Stimulated activated CD8-positive, alpha-beta memory T cell treated with anti-CD3 and anti-CD28 coated beads, Interleukin-7, amount 100 ng/mL, for 4 hours (primary cell): Measurements from ENCODE around the gene PARD3B.

Experiments used
- DNase-seq, 2 donors: peaks; one replicate each; pipeline ENCODE4 v3.0.0-alpha.2; 2020; ENCODE audit warnings: low read depth in 2 of 2

The PARD3B gene

DNA sequence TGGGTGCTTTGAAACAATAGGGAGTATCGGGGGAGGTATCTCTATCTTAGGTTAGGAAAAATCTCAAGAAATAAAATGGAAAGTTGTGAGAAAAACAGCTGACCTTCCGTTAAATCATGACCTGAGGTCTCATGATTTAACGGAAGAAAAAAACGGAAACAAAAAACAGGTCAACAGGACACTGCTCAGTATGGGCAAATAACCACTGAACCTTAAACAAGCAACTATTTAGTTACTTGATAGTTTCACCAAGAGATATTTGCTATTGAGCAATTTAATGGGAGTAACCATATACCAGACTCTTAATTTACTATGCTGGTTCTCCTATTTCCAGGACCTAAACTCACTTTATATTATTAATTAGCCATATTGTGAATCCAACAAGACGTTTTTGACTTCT is 150.8 kb downstream of the PARD3B start:
- DNase-seq = no peak

DNA sequence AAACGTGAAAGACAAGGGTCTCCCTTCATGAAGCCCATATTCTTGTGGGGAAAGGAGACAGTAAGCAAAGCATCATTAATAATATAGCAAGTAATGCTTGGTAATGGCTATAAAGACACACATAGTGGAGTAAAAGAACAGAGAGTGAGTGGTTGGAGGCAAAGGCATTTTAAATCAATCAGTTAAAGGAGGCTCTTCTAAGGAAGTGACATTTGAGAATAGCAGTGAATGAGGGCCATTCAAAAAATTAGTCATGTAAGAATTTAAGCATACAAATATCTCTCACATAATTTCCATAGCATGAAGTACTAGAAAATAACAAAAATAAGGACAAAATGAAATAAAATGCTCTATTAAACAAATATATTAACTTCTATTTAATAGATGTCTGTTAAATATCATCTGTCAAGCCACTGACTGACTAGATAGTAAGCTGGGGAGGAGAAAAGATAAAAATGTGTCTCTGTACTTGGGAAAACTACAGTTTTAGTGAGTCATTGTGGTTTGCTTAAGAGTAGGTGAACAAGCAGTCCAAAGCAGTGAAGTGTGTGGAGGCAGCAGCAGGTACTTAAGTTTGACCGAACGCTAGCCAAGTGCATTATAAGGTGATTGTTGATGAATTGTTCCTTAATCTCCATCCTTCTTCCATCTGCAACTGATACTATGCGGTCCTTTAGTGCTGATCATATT is 160.1 kb downstream of the PARD3B start:
- DNase-seq = no peak

DNA sequence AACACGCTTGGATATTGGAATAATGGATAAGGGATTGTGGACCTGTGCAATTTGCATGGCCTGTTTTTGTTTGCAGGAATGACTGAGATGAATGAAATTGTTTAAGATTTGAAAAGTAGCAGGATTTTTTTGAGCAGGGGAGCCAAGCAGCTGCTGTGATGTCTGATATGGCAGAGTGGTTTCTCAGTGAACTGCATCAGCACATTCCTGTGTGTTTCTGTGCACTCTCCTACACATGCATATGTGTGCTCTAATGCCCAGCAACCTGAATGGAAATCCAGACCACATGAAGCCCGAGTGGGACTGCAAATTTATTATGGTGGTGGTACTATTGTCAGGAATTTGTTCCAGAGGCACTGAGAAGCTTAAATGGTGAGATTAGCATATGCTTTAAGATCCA is 161.7 kb downstream of the PARD3B start:
- DNase-seq = no peak

DNA sequence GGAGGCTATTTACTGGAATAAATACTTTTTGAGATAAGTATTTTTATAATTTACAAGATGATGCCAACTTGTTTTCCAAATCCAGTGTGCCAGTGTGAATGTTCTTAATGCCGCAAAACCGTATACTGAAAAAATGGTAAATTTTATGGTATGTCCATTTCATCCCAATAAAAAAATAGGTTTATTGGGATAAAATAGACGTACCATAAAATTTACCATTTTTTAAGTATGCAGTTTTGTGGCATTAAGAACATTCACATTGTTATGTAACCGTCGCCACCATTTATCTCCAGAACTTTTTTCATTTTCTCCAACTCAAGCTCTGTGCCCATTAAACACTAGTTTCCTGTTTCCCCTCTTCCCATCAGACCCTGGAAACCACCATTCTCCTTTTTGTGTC is 167.9 kb downstream of the PARD3B start:
- DNase-seq = no peak

DNA sequence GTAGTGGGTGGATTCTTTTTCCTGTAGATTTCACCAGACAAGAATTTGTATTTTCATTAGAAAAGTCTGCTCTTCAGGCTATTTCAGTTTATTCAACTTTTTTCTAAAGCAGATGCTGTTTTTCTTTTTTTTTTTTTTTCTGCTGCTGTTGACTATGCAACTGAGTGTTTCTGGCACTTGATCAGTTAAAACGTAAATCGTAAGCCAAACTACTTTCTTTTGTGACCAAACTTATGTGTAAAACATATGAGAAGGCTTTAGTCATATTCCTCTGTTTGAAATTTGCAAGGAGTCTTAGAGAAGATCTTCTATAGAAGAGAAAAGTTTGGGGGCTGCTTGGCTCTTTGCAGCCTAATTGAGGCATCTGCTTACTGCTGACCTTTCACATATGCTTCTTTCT is 170.1 kb downstream of the PARD3B start:
- no peak for DNase-seq

DNA sequence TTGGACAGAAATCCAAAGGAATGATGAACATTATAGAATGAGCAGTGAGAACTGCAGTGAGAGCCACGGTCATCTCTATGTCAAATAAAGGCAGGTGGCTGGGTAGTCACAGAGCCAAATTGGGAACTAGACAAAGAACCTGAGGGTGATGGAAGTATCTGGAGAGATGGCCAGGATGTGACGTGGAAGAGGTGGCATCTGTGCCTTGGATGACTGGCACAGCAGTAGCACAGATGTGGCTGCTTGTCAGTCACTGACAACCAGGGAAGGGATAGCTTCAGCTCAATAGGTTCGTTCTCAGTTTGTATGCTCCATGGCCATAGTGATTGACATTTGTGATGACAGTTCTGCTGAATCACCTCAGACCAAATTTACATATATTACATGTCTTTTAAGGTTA is 172.3 kb downstream of the PARD3B start:
- no peak for DNase-seq

DNA sequence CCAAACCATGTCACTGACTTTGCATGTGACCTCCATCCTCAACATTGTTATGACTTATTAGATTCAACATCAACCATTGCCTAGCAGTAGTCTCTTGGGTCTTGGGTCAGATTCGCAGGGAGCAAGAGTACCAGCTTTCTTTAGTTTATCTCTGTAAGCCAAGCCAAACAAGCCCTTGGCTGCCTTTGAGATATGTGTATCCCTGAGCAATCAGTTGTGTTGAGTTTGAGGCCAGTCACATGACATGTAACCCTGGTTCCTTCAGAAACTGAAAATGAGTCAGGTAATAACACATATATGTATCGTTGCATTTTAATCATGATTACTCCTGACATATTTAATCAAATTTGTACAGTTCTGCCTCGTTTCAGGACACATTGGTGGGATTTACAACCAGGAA is 173.3 kb downstream of the PARD3B start:
- no peak for DNase-seq

DNA sequence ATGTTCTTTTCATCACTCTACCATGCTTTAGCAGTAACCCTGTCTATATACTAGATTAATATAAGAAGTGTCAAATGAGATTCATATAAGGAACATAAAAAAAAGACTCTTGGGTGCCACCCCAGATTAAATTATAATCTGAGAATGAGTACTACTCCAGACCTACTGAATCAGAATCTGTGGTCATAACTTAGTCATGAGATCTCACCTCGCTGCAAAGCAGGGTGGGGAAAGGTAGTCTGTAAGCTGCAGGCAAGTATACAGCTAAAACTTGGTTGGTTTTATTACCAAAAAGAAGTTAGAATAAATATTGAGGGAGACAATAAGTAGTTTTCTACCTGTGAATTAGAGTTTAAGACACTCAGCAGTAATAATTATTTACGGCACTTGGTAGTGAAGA is 175.6 kb downstream of the PARD3B start:
- no peak for DNase-seq

DNA sequence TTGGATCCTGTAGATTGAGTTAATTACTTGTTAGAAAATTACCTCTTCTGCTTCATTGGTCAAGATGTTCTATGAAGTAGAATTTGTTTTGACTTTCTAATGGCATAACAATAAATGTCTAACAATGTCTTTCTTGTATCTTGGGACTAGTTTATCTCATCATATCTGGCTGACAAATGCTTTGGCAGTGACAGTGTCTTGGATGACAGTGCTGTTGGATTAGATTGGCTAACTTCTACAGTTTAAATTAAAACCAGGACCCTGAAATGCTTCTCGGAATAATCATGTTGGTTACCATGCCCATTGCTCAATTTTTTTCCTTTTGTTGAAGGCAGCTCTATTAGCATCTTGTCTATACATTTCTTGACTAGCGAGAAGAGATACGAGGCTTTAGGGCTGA is 176.9 kb downstream of the PARD3B start:
- no peak for DNase-seq

DNA sequence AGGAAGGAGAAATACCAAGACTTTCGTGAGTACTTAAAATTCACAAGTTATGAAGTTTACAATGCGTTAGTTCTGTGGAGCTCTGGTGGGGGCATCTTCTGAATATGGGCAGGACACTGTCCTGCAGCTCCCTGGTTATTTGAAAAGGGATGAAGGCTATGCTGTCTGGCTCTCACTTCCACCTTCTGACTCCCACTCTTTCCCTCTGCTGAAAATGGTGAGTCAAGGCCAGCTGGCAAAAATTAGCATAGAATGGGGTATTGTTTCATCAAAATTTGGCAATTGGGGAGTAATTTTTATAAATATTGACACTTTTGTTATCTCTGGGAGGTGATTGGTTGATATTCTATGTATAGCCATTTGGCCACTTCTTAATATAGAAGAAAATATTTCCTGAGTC is 177.4 kb downstream of the PARD3B start:
- DNase-seq = no peak

DNA sequence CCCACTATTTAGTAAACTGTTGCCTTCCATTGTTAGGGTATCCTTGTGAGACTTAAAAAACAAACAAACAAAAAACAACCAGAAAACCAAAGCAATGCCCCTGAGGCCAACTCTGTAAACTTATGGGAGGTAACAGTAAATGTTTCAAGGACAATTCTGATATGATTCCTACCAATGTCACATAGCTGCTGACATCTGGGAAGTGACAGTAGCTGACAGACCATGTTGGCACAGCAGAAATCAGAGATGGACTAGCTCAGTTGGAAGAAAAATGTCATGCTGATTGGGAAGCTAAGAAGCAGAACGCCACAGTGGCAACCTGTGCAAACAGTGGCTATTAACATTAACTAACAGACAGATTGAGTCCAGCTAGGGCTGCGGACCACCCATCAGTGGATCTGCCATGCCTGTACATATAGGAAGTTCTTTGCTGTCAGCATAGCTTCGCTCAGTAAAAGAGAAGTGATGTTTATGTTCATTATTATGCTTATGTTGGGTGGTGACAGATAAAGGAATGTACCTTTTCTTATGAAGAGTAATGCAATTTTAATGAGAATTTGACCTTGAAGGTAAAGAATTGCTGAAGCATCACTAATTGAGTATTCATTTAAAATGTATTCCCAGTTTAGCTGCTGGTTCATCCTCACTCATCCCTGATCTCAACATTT is 180.6 kb downstream of the PARD3B start:
- no peak for DNase-seq

DNA sequence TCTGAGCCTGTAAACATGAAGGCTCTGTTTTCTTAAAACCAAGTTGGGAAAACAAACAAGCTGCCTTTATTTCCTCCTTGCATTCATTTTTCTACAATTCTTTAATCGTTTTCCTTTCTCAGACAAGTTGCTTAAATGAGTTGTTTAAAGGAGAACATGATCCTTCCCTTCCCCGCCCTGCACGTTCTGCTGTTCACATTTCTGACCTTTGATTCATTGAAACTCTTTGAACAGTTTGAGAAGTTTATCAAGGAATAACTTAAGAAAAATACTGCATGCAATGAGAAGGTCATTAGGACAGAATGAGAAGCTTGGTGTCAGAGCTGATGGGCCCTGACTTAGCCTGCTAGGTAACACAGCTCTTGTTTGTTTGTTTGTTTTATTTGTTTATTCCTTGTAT is 181.6 kb downstream of the PARD3B start:
- no peak for DNase-seq

DNA sequence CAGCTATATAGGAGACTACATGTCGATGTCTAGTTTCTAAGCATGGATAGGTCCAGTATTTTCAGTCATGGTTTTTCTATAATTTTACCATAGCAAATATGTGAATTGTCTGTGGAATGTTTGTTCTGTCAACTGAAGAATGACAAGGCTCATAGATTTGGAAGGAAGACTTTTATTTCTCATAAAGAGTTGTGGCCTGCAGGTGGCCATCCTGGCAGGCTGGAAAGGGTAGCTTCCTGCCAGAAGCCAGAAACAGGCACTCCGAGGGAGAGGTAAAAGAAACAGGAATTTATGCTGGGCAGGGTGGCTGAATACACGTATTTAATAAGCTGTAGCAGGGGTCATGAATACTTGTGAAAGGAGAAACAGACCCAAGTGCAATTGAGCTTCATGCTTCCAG is 182.1 kb downstream of the PARD3B start:
- no peak for DNase-seq

DNA sequence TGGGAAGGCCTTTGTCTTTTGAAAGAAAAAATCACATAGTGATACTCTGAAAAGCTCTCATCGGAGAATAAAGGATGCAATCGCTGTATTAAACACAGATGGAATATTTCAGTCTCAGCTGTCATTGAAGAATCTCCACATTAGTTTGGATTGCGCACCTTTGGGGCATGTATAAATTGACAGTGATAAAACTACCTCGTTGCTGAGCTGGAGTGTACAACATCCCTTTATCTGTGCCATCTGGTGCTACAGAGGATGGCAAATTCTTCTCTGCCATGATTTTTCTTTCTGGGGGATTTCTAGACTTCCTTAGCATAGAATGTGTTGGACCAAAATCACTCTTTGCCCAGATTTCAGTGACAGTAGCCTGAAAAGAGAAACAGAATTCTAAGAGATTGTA is 185.3 kb downstream of the PARD3B start:
- DNase-seq = no peak

DNA sequence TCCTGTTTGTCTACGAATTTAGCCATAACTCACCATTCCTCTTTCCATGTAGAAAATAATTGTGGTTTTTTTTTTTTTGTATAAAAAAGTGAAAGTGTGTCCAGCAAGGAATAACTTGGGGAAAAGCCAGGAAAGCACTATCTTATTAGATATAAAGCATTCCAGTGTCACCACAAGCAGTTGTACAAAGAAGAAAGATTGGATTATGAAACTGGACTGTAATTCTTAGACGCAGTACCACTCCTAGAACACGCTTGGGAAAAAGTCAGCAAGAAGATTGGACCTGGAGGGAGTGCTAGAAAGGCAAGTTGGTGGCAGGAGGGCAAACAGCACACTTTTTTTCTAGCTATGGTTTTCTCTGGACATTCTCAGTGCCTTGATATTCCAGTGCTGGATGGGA is 186.7 kb downstream of the PARD3B start:
- DNase-seq = no peak

DNA sequence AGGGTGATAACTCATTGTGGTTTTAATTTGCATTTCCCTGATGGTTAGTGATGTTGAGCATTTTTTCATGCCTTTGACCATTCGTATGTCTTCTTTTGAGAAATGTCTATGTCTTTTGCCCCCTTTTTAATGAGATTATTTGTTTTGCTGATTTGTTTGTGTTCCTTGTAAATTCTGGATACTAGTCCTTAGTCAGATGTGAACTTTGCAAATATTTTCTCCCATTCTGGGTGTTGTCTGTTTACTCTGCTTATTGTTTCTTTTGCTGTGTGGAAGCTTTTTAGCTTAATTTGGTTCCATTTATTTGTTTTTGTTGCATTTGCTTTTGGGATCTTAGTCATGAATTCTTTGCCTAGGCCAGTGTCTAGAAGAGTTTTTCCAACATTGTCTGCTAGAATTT is 192.0 kb downstream of the PARD3B start:
- DNase-seq = no peak

DNA sequence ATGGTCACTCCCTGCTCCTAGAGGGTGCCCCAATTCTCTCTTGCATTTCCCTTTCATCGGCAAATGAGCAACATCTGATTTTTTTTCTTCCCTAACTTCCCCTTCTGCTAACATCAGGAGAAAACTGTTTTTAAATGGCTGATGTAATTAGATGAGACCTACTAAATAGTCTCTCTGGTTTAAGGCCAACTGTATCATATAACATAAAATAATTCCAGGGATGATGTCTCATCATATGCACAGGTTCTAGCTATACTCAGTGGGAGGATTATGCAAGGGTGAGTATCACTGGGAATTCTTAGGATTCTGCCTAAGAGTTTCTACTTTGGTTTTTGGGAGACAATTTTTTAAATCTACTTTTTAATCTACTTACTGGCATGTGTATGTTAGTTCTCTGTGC is 193.4 kb downstream of the PARD3B start:
- DNase-seq = no peak

DNA sequence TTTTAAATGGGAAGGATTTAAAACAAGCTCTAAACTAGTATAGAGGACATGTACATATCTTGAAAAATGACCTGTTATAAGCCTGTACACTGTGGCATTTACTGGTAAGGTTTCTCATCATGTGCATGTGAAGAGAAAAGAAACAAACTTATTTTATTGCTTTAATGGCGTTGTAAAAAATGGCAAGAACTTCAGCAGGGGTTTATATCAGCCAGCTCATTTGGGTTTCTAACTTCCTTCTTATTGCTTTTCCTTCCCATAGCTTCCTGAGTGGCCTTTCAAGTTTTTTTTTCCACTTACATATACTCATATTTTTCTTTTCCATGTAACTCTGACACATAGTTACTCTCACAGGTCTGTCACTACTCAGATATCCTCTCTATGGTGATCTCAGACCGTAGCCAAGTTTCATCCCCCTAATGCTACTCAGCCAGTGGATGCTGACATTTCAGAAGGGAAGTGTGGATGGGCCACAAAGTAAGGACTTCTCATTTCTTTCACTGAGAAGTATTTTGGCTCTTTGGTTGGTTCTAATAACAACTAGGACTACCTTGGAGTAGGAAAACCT is 198.2 kb downstream of the PARD3B start:
- DNase-seq = no peak

DNA sequence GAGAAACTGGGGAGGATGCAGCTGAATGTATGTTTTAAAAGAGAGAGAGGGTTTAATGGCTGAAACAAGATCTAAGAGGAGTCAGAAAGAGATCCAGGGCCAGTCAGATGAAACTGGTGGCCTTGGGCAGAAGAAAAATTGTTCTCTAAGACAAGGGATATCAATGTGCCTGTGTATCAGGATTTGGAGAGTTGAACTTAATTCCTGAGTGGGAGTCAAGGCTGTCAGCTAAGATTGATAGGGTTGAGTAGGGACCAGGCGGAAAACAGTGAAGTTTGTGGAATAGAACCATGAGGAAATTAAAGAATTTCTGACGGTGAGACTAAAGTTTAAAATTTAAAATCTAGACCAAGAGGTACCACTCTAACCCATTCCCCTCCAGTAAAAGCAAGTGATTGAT is 199.2 kb downstream of the PARD3B start:
- DNase-seq = no peak

DNA sequence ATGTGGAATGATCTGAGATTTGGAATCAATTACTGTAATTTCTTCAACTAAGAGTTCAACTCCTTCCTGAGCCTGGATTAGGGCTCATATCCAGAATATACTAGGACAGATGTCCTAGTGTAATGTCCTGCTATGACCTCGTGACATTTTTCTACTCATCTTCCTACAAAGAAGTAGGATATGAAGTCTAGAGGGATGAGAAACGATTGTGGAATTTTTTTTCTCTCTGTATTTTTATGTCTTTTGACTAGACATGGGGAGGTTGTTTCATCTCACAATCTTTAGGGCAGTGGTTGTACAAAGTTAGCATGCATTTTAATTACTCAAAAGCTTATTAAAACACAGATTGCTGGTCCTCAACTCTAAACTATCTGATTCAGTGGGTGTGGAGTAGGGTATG is 203.0 kb downstream of the PARD3B start:
- no peak for DNase-seq

DNA sequence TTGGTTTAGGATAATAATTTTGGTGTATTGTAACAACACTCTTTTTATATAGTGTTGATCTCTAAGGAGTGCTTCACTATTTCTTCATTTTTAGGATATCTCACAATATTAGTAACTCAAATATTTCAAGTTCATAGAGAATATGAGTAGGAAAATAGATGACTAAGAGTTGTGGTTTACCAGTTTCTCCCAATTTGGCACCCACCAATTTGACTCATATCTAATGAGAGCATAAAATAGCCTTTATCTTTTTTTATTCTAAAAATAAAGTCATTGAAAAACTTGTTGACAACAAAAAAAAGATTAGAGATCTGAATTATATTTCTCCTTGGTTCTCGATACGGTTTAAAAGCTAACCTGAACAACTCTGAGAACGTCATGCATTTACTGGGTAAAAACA is 204.0 kb downstream of the PARD3B start:
- DNase-seq = no peak

DNA sequence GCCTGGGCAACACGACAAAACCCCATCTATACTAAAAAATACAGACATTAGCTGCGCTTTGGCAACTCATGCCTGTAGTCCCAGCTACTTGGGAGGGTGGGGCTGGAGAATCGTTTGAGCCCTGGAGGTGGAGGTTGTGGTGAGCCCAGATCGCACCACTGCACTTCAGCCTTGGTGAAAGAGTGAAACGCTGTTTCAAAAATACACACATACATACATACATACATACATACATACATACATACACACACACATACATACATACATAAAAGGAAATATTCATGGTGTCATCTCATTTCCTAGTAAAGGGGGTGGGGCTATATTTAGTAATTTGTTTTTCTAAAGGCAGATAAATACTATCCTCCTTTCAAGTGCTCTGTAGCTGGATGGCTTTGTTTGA is 205.1 kb downstream of the PARD3B start:
- no peak for DNase-seq

DNA sequence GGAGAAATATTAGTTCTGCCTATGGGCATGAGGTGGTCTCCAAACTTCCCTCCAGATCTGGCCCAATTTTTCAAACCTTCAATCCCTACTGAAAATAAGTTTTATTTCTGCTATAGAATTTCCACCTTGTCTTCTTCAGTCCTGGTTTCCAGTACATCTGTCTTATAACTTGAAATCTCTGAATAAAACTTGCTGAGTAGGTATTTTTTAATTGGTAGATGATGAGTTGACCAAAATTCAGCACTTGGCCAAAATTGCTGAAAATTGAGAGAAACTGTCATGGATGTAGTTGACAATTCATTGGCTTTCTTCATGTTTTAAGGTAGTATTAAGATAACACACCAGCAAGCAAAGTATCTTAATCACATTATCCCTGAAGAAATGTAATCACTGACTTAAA is 206.2 kb downstream of the PARD3B start:
- DNase-seq = no peak

DNA sequence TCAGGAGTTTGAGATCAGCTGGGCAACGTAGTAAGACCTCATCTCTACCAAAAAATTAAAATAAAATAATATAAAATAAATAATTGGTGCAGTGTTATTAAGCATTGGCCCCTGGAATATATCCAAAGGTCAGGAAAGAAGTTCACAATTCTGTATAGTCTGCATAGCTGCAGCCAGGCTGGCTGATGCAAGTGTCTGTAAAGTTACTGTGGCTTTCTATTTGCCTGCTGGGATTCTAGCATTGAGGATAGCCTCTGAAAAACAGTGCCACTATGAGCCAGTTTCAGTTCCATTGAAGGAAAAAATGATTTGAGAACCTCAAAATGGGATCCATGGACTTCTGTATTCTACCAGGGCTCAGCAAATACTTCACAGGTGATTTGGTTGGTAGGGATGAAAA is 208.6 kb downstream of the PARD3B start:
- no peak for DNase-seq
